Measurements from ENCODE around the gene CDH4.
"Not testable (repeated sequence)": the region's sequence is repeated elsewhere in the genome, so short reads cannot be mapped to it uniquely, and the experiment has no call there.

Gene CDH4

GRCh38 chr20:61977419-61977786, 725.3 kb downstream of the CDH4 start:
- in situ Hi-C loops (cut with HindIII; ENCODE audit: low pct_ligation_motif_present, low pct_unique_long_range_greater_than_20kb, low sequenced_read_pairs), result no loop called here
- DNase-seq, result no peak

GRCh38 chr20:61978491-61978890, 726.4 kb downstream of the CDH4 start:
- no peak for DNase-seq
- in situ Hi-C loops (cut with HindIII; ENCODE audit: low pct_ligation_motif_present, low pct_unique_long_range_greater_than_20kb, low sequenced_read_pairs), result no loop called here

- in situ Hi-C loops (cut with HindIII; ENCODE audit: low pct_ligation_motif_present, low pct_unique_long_range_greater_than_20kb, low sequenced_read_pairs), result no loop called here
- DNase-seq, result no peak
Observed at GRCh38 chr20:61979090-61979489, 727.0 kb downstream of the CDH4 start.

- no peak for DNase-seq
- in situ Hi-C loops (cut with HindIII; ENCODE audit: low pct_ligation_motif_present, low pct_unique_long_range_greater_than_20kb, low sequenced_read_pairs), result no loop called here
Observed at GRCh38 chr20:61979701-61980635, 727.9 kb downstream of the CDH4 start.

- in situ Hi-C loops (cut with HindIII; ENCODE audit: low pct_ligation_motif_present, low pct_unique_long_range_greater_than_20kb, low sequenced_read_pairs), result no loop called here
- DNase-seq, result peak; percentile 48
Observed at GRCh38 chr20:61980647-61981583, 728.9 kb downstream of the CDH4 start.

- in situ Hi-C loops (cut with HindIII; ENCODE audit: low pct_ligation_motif_present, low pct_unique_long_range_greater_than_20kb, low sequenced_read_pairs); DNase-seq: not testable (repeated sequence)
Observed at GRCh38 chr20:61981691-61982090, 729.6 kb downstream of the CDH4 start.

GRCh38 chr20:61982191-61982950, 730.3 kb downstream of the CDH4 start:
- in situ Hi-C loops (cut with HindIII; ENCODE audit: low pct_ligation_motif_present, low pct_unique_long_range_greater_than_20kb, low sequenced_read_pairs), result no loop called here
- no peak for DNase-seq

GRCh38 chr20:61982951-61983315, 730.9 kb downstream of the CDH4 start:
- in situ Hi-C loops (cut with HindIII; ENCODE audit: low pct_ligation_motif_present, low pct_unique_long_range_greater_than_20kb, low sequenced_read_pairs), result no loop called here
- no peak for DNase-seq

GRCh38 chr20:61983965-61984364, 731.9 kb downstream of the CDH4 start:
- no peak for DNase-seq
- in situ Hi-C loops (cut with HindIII; ENCODE audit: low pct_ligation_motif_present, low pct_unique_long_range_greater_than_20kb, low sequenced_read_pairs), result no loop called here

GRCh38 chr20:61984431-61984830, 732.4 kb downstream of the CDH4 start:
- DNase-seq; in situ Hi-C loops (cut with HindIII; ENCODE audit: low pct_ligation_motif_present, low pct_unique_long_range_greater_than_20kb, low sequenced_read_pairs): not testable (repeated sequence)

- no peak for DNase-seq
- in situ Hi-C loops (cut with HindIII; ENCODE audit: low pct_ligation_motif_present, low pct_unique_long_range_greater_than_20kb, low sequenced_read_pairs), result no loop called here
Observed at GRCh38 chr20:61985096-61985495, 733.0 kb downstream of the CDH4 start.

- DNase-seq, result no peak
- in situ Hi-C loops (cut with HindIII; ENCODE audit: low pct_ligation_motif_present, low pct_unique_long_range_greater_than_20kb, low sequenced_read_pairs), result no loop called here
Observed at GRCh38 chr20:61986762-61987321, 734.8 kb downstream of the CDH4 start.

GRCh38 chr20:61988665-61989064, 736.6 kb downstream of the CDH4 start:
- in situ Hi-C loops (cut with HindIII; ENCODE audit: low pct_ligation_motif_present, low pct_unique_long_range_greater_than_20kb, low sequenced_read_pairs), result no loop called here
- no peak for DNase-seq

GRCh38 chr20:61989741-61990140, 737.7 kb downstream of the CDH4 start:
- no peak for DNase-seq
- in situ Hi-C loops (cut with HindIII; ENCODE audit: low pct_ligation_motif_present, low pct_unique_long_range_greater_than_20kb, low sequenced_read_pairs), result no loop called here

Measured in ACHN (cell line).